ENCODE results near the gene NTF3. TPM values are rescaled to one million over a fixed set of nuclear protein-coding genes. Genes with fewer than 3 reads are reported as not detected.

Gene NTF3
- total RNA-seq, 4 donors from 2014 or later = 0.69 to 9.8 (median 2.5) TPM

GRCh38 chr12:5391653-5392052 lies 40.3 kb upstream of the NTF3 start:
- WGBS, 2 donors (ENCODE audit: low coverage in 1 of 2) = 41 to 67% methylated on average over 1 to 2 of the region's 2 CpGs
- Histone ChIP-seq H3K4me3 (no peak overlapping the region), H3K36me3 (no peaks in the 10 kb centered on the region), H3K27ac (no peak overlapping the region), H3K4me1 (peaks cover 0 to 6% (median 0%) of the 10 kb centered on the region in 3 donors), H3K9me3 (no peaks in the 10 kb centered on the region), H3K27me3 (peaks cover 9% of the 10 kb centered on the region)
- ATAC-seq = no peak
- TF ChIP-seq EP300 (IDR thresholded peaks at IDR 0.05) = no peak
- no peak for TF ChIP-seq CTCF (IDR thresholded peaks at IDR 0.05)
- TF ChIP-seq POLR2A (IDR thresholded peaks at IDR 0.05) = no peak
- TF ChIP-seq POLR2AphosphoS5 (IDR thresholded peaks at IDR 0.05) = no peak

DNA sequence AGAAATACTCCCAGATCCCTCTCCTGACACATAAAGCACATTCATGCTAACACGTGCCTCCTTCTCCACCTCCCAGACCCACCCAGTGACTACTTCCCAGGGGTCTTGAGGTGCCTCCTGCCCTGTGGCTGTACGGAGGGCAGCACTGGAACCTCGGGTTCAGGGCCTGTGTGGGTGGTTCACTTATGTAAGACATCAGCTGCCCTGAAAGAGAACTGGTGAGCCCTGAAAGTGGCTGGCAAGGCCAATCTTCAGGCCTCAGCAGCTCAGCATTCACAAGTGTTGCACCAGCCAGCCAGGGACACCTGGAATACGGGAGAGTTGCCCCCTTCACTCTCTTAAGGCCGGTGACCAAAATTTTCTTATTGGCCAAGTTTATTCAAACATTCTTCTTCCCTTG lies 38.9 kb upstream of the NTF3 start:
- Histone ChIP-seq H3K9me3 (no peaks in the 10 kb centered on the region), H3K4me1 (peaks cover 0 to 6% (median 0%) of the 10 kb centered on the region in 3 donors), H3K4me3 (no peak overlapping the region), H3K36me3 (no peaks in the 10 kb centered on the region), H3K27me3 (peaks cover 9% of the 10 kb centered on the region), H3K27ac (no peak overlapping the region)
- no peak for ATAC-seq
- TF ChIP-seq POLR2AphosphoS5 (IDR thresholded peaks at IDR 0.05) = no peak
- TF ChIP-seq CTCF (IDR thresholded peaks at IDR 0.05) = no peak
- TF ChIP-seq EP300 (IDR thresholded peaks at IDR 0.05) = no peak
- TF ChIP-seq POLR2A (IDR thresholded peaks at IDR 0.05) = no peak
- 63 to 82% methylated on average over 2 to 4 of the region's 5 CpGs for WGBS, 2 donors (ENCODE audit: low coverage in 1 of 2)

DNA sequence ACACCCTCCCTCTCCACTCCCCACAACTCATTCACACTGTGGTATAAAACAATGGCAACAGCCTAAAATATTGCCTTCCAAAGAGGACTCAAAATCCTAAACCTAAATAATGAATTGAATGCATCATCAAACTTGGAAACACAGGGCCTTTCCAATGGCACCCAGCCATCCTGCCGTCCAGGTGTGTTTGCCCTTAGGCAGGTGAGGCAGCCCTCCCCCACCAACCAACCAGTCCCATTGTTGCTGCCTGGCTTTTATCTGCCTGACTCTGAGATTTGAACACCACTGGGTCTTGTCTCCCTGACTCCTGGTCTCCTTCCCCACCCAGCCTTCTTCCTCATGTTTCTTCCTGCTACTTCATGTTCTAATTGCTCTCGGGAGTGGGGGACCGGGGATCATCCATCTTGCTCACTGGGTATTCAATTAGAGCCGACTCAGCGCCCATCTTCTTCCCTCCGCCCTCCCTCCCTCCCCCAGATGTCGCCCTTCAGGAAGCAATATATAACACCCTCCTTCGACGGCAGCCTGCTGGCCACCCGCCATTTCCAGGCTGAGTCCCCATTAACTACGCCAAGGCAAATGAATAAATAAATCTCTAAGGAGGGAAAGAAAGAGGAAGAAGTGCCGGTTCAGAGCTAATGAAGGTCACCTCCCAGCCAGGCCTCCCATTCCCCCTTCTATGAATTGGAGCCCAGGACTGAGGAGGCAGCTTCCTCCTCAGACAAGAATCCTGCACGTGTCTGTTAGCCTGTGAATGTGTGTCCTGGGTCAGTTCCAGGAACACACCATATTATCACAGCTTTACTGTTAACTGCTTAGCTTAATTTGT lies 36.3 kb upstream of the NTF3 start:
- Histone ChIP-seq H3K36me3 (no peaks in the 10 kb centered on the region), H3K9me3 (no peaks in the 10 kb centered on the region), H3K4me3 (no peak overlapping the region), H3K4me1 (peaks cover 0 to 6% (median 0%) of the 10 kb centered on the region in 3 donors), H3K27me3 (no peaks in the 10 kb centered on the region), H3K27ac (no peak overlapping the region)
- TF ChIP-seq POLR2A (IDR thresholded peaks at IDR 0.05) (no peak), EP300 (IDR thresholded peaks at IDR 0.05) (no peak), CTCF (IDR thresholded peaks at IDR 0.05) (no peak), POLR2AphosphoS5 (IDR thresholded peaks at IDR 0.05) (no peak)
- ATAC-seq = no peak
- 9 to 33% methylated on average over 5 to 12 of the region's 13 CpGs for WGBS, 2 donors (ENCODE audit: low coverage in 1 of 2)

- H3K4me3 ChIP-seq = no peak overlapping the region
- H3K27ac ChIP-seq = no peak overlapping the region
- 86 to 90% methylated on average over 1 of the region's 1 CpG for WGBS, 2 donors (ENCODE audit: low coverage in 1 of 2)
- TF ChIP-seq CTCF (IDR thresholded peaks at IDR 0.05) = no peak
- TF ChIP-seq POLR2AphosphoS5 (IDR thresholded peaks at IDR 0.05) = no peak
- TF ChIP-seq EP300 (IDR thresholded peaks at IDR 0.05) = no peak
- no peak for TF ChIP-seq POLR2A (IDR thresholded peaks at IDR 0.05)
- no peaks in the 10 kb centered on the region for H3K36me3 ChIP-seq
- ATAC-seq = no peak
- peaks cover 0 to 6% (median 0%) of the 10 kb centered on the region in 3 donors for H3K4me1 ChIP-seq
- no peaks in the 10 kb centered on the region for H3K27me3 ChIP-seq
- H3K9me3 ChIP-seq = no peaks in the 10 kb centered on the region
Observed at GRCh38 chr12:5396541-5396940, 35.4 kb upstream of the NTF3 start.

DNA sequence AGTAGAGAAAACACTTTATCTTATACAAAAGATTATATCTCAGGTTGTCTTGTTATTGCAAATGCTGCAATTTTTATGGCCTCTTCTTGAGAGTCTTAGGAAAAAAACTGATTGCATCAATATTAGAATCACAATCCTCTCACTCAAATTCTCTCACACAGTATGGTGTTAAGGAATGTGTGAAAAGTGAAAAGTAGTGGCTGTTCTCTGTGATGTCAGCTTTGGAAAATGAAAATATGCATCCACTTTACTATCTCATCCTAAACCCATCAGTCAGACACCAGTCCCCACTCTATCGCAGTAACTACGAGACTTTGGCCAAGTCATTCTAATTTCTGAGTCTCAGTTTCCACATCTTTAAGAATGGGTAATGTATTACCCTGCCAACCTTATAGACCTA lies 32.6 kb upstream of the NTF3 start:
- no peak for TF ChIP-seq EP300 (IDR thresholded peaks at IDR 0.05)
- TF ChIP-seq POLR2AphosphoS5 (IDR thresholded peaks at IDR 0.05) = no peak
- TF ChIP-seq CTCF (IDR thresholded peaks at IDR 0.05) = no peak
- no peak for ATAC-seq
- H3K4me3 ChIP-seq = no peak overlapping the region
- no peak overlapping the region for H3K27ac ChIP-seq
- H3K4me1 ChIP-seq = peaks cover 0 to 6% (median 0%) of the 10 kb centered on the region in 3 donors
- H3K27me3 ChIP-seq = no peaks in the 10 kb centered on the region
- H3K36me3 ChIP-seq = no peaks in the 10 kb centered on the region
- WGBS, 2 donors (ENCODE audit: low coverage in 1 of 2) = 76 to 86% methylated on average over 2 of the region's 2 CpGs
- H3K9me3 ChIP-seq = no peaks in the 10 kb centered on the region
